NB4 (cell line): ENCODE results near the gene LIX1L.

Experiments used
- DNase-seq: peaks from one replicate; pipeline ENCODE4 v3.0.0; 2010; ENCODE audit warnings: low read depth
- H3K4me3 ChIP-seq: one replicate; pipeline ENCODE4 v1.5.1; 2011; ENCODE audit warnings: mild to moderate bottlenecking, low read depth, low read length, moderate library complexity
- MYC ChIP-seq: IDR thresholded peaks from 2 replicates; pipeline ENCODE4 v1.6.1; 2011; ENCODE audit warnings: low read depth, low read length
- POLR2A ChIP-seq: IDR thresholded peaks from 2 replicates; pipeline ENCODE4 v1.6.1; 2011; ENCODE audit warnings: mild to moderate bottlenecking; ENCODE audit not compliant: insufficient read length; ENCODE audit errors: extremely low read depth
- TF ChIP-seq, protein P1 (sequence below): IDR thresholded peaks from one replicate; pipeline ENCODE4 v1.5.1; 2012; ENCODE audit warnings: low read depth, low read length
- TF ChIP-seq, protein P2 (sequence below): IDR thresholded peaks from 2 replicates; pipeline ENCODE4 v1.6.1; 2011; ENCODE audit warnings: low read depth, low read length

LIX1L gene

DNA sequence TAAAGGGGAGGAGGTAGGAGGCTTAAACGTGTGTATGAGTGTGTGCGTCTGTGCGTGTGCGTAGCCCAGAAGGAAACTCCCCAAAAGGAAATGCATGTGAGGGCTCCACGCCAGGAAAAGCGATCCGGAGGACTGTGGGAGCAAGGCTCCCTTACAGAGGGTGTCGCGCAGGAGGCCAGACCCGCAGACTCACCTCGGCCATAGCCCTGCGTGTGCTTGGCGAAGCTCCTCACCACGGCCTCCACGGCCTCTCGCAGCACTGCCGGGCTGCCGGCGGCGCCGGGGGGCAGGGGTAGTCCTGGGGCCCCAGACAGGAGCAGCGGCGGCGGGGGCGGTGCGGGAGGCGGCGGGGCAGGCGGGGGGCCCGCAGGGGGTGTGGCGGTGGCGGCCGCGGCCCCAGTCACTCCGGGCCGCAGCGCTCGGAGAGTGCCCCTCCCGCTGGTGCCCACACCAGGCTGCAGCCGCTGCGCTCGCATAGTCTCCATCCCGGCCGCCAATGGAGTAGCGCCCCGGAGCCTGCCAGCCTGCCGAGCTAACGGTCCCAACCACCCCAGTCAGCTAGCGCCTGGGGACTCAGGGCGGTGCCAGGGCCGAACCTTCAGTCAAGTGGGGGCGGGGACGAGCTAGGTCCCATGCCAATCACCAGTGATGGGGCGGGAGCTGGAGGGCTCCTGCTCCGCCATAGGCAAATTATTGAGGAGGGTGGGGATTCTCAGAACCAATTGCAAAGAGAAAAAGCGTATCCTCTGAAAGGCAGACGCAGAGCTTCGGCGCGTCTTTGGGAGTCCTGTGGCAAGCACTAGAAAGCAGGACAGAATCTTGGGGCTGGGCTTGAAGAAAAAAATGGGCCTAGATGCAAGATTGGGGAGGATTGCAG, at the start of gene LIX1L:
Gene LIX1L, minus strand, starts transcription at position 575 of the 877 bp plus-strand sequence. Its CDS starts 90 bp downstream, at position 485.
- peak; percentile 98 for DNase-seq
- TF ChIP-seq MYC (peak; percentile 60), POLR2A (peak; percentile 66)
- TF ChIP-seq, protein P1, sequence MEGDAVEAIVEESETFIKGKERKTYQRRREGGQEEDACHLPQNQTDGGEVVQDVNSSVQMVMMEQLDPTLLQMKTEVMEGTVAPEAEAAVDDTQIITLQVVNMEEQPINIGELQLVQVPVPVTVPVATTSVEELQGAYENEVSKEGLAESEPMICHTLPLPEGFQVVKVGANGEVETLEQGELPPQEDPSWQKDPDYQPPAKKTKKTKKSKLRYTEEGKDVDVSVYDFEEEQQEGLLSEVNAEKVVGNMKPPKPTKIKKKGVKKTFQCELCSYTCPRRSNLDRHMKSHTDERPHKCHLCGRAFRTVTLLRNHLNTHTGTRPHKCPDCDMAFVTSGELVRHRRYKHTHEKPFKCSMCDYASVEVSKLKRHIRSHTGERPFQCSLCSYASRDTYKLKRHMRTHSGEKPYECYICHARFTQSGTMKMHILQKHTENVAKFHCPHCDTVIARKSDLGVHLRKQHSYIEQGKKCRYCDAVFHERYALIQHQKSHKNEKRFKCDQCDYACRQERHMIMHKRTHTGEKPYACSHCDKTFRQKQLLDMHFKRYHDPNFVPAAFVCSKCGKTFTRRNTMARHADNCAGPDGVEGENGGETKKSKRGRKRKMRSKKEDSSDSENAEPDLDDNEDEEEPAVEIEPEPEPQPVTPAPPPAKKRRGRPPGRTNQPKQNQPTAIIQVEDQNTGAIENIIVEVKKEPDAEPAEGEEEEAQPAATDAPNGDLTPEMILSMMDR, result no peak
- TF ChIP-seq, protein P2, sequence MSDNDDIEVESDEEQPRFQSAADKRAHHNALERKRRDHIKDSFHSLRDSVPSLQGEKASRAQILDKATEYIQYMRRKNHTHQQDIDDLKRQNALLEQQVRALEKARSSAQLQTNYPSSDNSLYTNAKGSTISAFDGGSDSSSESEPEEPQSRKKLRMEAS, result peak; percentile 67
- peak within 1 kb of the TSS; percentile 87 for H3K4me3 ChIP-seq

DNA sequence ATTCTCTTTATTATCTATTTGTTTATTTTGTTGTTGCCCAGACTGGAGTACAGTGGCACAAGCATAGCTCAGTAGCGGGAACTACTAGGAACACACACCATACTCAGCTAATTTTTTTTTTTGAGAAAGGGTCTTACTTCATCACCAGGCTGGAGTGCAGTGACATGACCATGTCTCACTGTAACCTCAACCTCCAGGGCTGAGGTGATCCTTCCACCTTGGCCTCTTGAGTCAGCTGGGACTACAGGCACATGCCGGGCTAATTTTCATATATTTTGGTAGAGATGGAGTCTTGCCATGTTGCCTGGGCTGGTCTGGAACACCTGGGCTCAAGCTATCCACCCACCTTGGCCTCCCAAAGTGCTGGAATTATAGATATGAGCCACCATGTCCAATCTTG, 43.9 kb upstream of the LIX1L start:
- DNase-seq, result no peak
- TF ChIP-seq MYC, result no peak
- TF ChIP-seq, protein P2, result no peak
- no peak for TF ChIP-seq POLR2A
- TF ChIP-seq, protein P1, result no peak
- no peak overlapping the region for H3K4me3 ChIP-seq

DNA sequence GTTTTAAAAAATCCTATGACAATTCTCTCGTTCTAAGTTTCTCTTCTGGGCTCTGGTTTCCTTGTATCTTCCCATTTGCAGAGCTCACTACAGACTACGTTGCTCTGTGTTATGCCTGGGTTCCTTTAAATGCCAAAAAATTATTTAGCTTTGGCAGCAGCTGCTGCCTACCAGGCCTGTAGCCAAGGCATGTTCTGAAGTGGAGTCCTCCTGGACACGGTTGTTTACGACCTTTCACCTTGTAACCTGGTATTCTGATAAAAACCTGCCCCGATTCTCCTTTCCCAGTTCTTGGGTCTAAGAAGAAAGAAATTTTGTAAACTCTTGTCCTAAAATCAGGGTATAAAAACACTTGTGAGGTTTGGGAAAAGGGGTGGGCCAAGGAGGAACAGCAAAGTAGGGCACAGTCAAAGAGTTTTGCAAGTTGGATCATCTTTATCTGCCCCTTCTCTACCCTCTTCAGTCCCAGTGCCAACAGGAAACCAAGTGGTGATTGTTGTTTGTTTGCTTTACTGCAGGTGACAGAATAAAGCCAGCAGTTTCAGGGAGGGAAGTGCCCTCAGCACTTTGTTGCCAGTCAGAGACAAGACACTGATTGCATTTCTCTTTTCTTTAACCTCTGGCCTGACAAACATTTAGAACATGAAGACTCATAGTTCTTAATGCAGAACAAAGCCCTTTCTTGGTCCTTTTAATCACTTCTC, 41.7 kb upstream of the LIX1L start:
- no peak for DNase-seq
- no peak overlapping the region for H3K4me3 ChIP-seq

DNA sequence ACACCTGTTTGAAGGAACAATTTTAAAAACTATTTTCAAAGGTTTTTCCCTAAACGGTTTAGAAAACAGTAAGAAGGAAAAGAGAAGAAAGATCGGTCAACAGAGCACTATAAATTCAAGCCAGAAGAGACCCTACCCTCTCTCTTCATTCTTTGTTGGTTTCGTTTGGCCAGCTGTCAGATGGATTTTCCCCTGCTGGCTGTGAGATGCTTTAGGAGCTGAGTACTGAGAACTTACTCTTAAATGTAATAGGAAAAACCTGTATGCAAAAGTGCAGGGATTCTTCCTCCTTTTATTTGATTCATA, 39.9 kb upstream of the LIX1L start:
- TF ChIP-seq MYC (no peak), POLR2A (no peak)
- TF ChIP-seq, protein P2, result no peak
- TF ChIP-seq, protein P1, result no peak
- peak overlapping the region; percentile 99 for H3K4me3 ChIP-seq
- no peak for DNase-seq

More for the DNA sequence above, 41.7 kb upstream of the LIX1L start:
- TF ChIP-seq, protein P2, result no peak
- TF ChIP-seq POLR2A (no peak), MYC (no peak)
- TF ChIP-seq, protein P1, result no peak

DNA sequence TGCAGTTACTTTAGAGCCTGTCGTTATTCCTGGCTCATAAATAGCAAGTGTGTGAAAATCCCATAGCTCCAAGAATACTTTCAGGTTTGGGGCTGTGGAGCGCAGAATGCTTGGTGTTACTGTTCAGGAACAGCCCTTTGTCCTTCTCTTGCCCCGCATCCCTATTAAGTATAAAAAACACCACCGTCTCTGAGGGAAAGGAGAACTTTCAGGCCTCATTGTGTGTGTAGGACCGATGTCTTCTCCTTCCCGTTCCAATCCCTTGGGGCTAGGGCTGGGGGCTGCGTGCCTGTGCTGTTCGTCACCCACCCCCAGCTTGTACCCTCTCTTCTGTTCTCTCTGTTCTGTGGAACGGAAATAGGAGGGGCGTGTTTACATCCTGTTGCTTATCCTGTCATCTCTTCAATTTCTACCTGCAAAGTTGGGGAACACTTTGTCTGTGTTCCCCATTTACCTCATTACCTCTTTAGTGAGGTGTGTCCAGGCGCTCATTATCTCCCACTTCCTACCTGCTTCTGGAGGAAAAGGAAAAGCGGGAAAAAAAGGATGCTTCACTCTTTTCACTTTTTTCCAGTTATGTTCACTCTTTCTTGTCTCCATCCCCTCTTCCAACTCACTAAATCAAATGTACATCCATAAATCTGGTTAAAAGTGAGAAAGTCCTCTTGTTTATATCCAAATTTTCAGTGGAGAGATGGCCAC, 39.4 kb upstream of the LIX1L start:
- peak; percentile 87 for DNase-seq

More for the DNA sequence above, 39.4 kb upstream of the LIX1L start:
- TF ChIP-seq, protein P1, result no peak
- TF ChIP-seq POLR2A (peak; percentile 45), MYC (peak; percentile 64)
- TF ChIP-seq, protein P2, result peak; percentile 52
- H3K4me3 ChIP-seq, result peak overlapping the region; percentile 99
